ENCODE measurements around the gene TBC1D22B. TPM values are rescaled to one million over a fixed set of nuclear protein-coding genes. Genes with fewer than 3 reads are reported as not detected.
A peak's percentile ranks its signal among the peaks of the same experiment; 100 is the strongest.

The TBC1D22B gene
- total and polyA plus RNA-seq, 9 of the 15 experiments (the other 6 are each of a cell fraction or from before 2014, with no cell fraction given) = 4.8 to 24.2 (median 13.5) TPM

DNA sequence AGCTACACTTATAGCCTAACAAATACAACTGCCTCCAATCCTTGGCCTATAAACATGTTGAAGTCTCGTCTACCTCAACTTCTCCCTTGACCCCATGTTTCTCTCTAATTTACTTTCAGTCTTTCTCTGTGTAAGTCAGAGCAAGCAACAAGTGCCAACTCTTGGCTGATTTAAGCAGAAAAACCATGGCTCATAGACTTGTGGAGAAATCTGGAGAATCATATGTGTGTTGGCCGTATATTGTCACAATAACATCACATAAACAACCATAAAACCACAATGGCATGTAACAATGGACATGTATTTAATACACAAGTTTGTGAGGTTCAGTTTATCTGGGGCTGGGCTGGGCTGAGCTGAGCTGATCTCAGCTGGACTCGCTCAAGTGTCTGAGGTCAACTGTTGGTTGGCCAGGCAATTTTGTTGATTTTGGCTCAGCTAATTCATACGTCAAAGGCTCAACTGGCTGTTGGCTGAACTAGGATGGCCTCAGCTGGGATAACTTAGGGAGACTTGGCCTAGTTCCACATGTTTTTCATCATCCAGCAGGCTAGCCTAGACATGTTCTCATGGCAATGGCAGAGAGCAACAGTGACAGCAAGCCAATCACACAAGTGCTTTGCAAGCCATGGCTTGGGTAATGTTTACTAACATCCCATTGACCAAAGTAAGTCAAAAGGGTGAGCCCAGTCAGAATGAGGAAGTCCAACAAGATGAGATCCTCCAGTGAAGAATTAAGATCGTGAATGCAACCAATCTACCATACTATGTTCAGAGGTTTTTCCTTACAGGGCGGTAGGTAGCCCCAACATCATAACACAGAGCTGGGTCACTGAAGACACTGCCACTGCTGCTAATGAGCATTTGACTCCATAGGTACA, 12.9 kb upstream of the TBC1D22B start (continued):
- TF ChIP-seq, protein P1, sequence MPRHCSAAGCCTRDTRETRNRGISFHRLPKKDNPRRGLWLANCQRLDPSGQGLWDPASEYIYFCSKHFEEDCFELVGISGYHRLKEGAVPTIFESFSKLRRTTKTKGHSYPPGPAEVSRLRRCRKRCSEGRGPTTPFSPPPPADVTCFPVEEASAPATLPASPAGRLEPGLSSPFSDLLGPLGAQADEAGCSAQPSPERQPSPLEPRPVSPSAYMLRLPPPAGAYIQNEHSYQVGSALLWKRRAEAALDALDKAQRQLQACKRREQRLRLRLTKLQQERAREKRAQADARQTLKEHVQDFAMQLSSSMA (CRISPR knock-in tag; IDR thresholded peaks at IDR 0.05) = no peak
- no peak for TF ChIP-seq ZNF431 (CRISPR knock-in tag; IDR thresholded peaks at IDR 0.05)
- TF ChIP-seq, protein P2, sequence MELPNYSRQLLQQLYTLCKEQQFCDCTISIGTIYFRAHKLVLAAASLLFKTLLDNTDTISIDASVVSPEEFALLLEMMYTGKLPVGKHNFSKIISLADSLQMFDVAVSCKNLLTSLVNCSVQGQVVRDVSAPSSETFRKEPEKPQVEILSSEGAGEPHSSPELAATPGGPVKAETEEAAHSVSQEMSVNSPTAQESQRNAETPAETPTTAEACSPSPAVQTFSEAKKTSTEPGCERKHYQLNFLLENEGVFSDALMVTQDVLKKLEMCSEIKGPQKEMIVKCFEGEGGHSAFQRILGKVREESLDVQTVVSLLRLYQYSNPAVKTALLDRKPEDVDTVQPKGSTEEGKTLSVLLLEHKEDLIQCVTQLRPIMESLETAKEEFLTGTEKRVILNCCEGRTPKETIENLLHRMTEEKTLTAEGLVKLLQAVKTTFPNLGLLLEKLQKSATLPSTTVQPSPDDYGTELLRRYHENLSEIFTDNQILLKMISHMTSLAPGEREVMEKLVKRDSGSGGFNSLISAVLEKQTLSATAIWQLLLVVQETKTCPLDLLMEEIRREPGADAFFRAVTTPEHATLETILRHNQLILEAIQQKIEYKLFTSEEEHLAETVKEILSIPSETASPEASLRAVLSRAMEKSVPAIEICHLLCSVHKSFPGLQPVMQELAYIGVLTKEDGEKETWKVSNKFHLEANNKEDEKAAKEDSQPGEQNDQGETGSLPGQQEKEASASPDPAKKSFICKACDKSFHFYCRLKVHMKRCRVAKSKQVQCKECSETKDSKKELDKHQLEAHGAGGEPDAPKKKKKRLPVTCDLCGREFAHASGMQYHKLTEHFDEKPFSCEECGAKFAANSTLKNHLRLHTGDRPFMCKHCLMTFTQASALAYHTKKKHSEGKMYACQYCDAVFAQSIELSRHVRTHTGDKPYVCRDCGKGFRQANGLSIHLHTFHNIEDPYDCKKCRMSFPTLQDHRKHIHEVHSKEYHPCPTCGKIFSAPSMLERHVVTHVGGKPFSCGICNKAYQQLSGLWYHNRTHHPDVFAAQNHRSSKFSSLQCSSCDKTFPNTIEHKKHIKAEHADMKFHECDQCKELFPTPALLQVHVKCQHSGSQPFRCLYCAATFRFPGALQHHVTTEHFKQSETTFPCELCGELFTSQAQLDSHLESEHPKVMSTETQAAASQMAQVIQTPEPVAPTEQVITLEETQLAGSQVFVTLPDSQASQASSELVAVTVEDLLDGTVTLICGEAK (IDR thresholded peaks at IDR 0.05) = no peak
- TF ChIP-seq, protein P2 (CRISPR knock-in tag; IDR thresholded peaks at IDR 0.05) = no peak
- no peak for TF ChIP-seq ATF1 (CRISPR knock-in tag; IDR thresholded peaks at IDR 0.05)
- peak; percentile 69 for TF ChIP-seq ATF1 (tag; IDR thresholded peaks at IDR 0.05)
- peak in 1 of 2 experiments; percentile 44; a peak in 1 of 3 replicates for TF ChIP-seq CBX3 (IDR thresholded peaks at IDR 0.05; ENCODE audit: borderline replicate concordance in 1 of 2, low read length in 2 of 2)
- TF ChIP-seq MEIS2 (IDR thresholded peaks at IDR 0.05; ENCODE audit: partially characterized antibody) = peak; percentile 78
- no peak; the same call in 1 of the 2 replicates for TF ChIP-seq ETV1 (tag; conservative IDR thresholded peaks at IDR 0.05; ENCODE audit: low read depth)
- no peak for TF ChIP-seq NR2C2 (CRISPR knock-in tag; IDR thresholded peaks at IDR 0.05)
- TF ChIP-seq NR2C2 (tag; IDR thresholded peaks at IDR 0.05) = peak; percentile 79
- no peak for TF ChIP-seq ZNF384 (IDR thresholded peaks at IDR 0.05; ENCODE audit: low read depth, low read length)
- TF ChIP-seq SNIP1 (IDR thresholded peaks at IDR 0.05; ENCODE audit: low read depth) = no peak
- no peak for TF ChIP-seq SMARCC2 (IDR thresholded peaks at IDR 0.05; ENCODE audit: low read depth)
- TF ChIP-seq RAD21 (CRISPR knock-in tag; conservative IDR thresholded peaks at IDR 0.05 in 1 of 2, IDR thresholded peaks at IDR 0.05 in 1 of 2) = no peak
- TF ChIP-seq NR3C1 (CRISPR knock-in tag; IDR thresholded peaks at IDR 0.05) = no peak
